Fibroblast of skin of left biceps (primary cell): ENCODE results near the gene IL12B.
"Not testable (repeated sequence)": the region's sequence is repeated elsewhere in the genome, so short reads cannot be mapped to it uniquely, and the experiment has no call there.

Experiments used
- DNase-seq, 2 experiments: peaks; one replicate each; pipeline ENCODE4 v3.0.0-alpha.2; 2013; ENCODE audit warnings: low read depth in 2 of 2

Gene IL12B

DNA sequence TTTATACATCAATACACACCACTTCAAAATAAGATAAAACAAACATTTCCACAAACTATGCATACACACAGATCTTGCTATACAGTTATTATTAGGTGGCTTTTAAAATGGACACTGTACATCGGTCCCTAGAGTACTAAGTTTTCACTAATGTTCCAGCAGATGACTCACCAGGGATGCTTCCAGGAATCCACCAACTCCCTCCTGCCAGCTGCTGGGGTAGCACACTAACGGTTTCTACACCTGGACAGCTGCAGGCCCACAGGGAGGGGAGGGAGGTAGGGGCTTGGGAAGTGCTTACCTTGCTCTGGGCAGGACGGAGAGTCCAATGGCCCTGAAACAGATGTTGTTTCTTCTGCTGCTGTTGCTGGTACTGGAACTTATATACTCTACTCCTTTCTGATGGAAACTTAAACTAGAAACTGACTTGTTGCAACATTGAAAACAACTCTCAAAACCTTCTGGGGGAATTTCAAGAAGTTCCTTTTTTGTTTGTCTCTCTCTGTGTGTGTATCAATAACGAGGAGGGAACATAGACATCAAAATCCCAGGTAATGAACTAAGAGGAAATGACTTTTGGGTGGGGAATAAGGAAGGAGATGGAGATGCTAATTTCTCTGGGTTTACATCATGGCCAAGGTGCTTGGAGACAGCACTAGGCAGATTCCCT lies at the start of gene IL12B:
TSS of gene IL12B (minus strand) at position 357 of the 670 bp plus-strand sequence. CDS start 3,705 bp downstream, outside the sequence.
- no peak for DNase-seq

DNA sequence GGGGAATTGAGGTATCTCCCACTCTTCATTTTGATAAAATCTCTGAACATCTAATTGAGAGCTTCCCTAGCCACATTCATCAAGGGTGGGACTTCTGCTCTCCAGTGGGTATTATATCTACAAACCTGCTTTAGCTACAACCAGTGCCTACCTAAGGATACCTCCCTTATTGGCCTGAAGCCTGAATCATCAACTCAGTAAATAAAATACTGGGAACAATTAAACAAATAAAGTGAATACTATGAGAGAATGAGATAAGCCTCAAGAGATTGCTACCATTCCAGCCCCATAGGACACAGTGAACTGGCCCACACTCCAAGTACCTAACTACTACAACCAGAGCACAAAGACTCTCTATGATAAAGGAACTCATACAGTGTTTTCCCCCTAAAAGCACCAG lies 47.4 kb upstream of the IL12B start:
- DNase-seq: no peak

DNA sequence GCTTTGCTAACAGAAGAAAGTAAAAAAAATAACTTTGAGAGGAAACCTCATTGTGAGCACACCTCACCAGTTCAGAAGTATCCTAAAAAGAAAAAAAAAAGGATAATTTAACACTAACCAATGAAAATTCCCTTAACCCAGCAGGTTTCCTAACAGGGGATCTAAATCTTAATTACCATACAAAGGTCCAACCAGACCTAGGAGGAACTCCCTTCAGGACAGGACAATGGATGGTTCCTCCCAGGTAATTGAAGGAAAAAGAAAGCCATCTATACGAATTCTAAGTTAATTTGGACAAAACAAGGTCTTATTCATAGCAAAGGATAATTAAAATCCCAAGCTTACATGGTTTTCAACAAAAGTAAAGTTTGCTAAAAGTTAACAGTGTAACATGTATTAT lies 37.6 kb upstream of the IL12B start:
- DNase-seq: not testable (repeated sequence)

DNA sequence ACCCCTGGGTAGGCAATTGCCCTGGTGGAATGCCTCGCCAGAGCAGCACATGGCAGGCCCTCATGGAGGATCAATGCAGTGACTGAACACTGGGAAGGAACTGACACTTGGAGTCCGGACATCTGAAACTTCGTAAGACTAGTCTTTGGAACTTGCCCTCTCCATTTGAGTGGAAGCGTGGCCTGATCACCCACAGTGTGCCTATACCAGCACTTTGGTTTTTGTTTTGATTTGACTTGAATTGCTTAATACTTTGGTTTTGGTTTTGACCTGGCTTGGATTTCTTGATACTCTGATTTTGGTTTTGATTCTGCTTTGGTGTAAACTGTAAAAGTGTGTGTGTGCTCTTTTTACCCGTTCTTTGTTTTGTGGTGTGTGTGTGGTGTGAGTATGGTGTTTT lies 36.5 kb upstream of the IL12B start:
- not testable (repeated sequence) for DNase-seq

DNA sequence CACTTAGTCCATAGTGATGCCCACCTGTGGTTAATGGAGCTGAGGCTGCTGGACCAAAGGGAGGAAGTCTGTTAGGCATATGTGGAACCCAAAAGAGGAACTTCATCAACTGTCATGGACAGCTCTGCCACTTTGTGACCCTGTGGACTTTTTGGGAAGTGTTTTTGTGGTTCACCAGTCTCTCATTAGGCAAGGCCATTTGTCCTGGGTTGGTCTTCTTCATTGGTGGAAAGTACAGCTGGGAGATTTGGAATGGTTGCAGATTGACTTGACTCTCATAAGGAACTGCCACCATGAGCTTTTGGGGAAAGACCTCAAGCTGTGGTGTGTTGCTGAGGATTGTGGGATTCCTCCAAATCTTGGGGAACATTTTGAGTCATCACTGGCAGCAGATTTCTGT lies 31.9 kb upstream of the IL12B start:
- no peak for DNase-seq

DNA sequence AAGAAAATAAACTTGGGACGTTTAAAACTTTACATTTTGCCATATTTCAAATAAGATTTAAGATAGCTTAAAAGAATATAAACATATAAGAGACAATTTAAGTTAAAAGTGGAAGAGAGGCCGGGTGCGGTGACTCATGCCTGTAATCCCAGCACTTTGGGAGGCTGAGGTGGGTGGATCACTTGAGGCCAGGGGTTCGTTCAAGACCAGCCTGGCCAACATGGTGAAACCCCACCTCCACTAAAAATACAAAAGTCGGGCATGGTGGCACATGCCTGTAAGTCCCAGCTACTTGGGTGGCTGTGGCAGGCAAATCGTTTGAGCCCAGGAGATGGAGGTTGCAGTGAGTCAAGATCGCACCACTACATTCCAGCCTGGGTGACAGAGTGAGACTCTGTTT lies 29.6 kb upstream of the IL12B start:
- DNase-seq: not testable (repeated sequence)

DNA sequence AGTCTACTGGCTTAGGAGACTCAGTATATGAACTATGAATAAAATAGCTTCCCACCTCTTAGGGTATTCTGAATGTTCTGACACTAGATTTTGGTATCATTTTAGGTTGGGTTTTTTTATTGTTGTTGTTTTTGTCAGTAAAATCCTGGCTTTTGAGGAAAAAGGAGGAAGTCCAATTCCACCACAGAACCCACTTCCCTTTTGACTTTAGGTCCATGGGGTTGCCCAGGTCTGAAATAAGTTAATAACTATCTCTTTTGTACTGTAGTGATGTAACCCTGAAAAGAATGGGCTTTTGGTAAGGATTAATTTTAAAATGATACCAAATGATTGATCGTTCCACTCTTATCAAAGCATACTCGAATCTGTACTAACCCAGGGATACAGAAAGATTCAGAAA lies 29.1 kb upstream of the IL12B start:
- DNase-seq: no peak

DNA sequence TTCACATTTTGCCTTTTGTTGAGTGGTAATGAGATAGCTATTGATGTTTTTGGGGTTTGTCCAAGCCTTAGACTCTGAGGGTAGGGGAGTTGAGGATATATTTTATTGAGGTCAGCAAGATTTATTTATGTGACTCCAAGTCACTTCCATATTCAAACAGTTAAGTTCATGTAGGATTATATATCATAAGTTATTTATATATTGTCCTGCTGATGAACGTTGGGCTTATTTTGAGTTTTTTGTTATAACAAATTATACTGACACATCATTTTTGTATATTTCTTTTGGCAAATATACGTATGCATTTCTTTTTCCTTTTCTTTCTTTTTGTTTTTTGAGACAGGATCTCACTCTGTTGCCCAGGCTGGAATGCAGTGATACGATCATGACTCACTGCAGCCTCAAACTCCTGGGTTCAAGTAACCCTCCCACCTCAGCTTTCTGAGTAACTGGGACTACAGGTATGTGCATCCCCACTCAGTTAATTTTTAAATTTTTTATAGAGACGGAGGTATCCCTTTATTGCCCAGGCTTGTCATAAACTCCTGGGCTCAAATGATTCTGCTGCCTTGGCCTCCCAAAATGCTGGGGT lies 23.5 kb upstream of the IL12B start:
- no peak for DNase-seq

DNA sequence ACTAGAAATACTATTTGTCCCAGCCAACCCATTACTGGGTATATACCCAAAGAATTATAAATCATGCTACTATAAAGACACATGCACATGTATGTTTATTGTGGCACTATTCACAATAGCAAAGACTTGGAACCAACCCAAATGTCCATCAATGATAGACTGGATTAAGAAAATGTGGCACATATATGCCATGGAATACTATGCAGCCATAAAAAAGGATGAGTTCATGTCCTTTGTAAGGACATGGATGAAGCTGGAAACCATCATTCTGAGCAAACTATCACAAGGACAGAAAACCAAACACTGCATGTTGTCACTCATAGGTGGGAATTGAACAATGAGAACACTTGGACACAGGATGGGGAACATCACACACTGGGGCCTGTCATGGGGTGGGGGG lies 20.4 kb upstream of the IL12B start:
- not testable (repeated sequence) for DNase-seq

DNA sequence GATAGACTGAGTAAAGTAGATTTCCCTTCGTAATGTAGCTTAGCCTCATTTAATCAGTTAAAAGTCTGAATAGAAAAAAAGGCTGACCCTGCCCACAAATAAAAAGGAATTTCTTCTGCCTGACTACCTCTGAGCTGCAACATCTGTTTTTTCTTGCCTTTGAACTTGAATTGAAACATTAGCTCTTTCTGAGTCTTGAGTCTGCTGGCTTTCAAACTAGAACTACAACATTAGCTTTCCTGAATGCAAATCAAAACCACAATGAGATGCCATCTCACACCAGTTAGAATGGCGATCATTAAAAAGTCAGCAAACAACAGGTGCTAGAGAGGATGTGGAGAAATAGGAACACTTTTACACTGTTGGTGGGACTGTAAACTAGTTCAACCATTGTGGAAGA lies 19.9 kb upstream of the IL12B start:
- not testable (repeated sequence) for DNase-seq

DNA sequence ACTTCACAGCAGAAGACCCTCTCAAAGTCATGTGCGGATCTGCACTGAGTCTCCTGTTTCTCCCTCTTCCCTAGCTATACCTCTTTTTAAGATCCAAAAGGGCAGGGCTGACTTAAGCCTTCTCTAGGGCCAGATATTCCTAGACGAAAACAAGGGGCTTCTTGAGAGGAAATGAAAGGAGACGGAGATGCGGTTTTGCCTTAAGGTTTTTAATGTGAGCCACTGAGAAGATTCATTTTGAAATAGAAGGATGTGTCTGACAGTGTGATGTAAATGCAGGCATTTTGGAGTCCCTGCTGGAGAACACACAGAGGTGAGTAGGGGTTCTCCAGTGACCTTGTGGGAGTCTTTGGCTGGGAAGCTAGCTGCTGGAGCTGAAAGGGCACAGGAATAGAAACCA lies 15.6 kb upstream of the IL12B start:
- no peak for DNase-seq

DNA sequence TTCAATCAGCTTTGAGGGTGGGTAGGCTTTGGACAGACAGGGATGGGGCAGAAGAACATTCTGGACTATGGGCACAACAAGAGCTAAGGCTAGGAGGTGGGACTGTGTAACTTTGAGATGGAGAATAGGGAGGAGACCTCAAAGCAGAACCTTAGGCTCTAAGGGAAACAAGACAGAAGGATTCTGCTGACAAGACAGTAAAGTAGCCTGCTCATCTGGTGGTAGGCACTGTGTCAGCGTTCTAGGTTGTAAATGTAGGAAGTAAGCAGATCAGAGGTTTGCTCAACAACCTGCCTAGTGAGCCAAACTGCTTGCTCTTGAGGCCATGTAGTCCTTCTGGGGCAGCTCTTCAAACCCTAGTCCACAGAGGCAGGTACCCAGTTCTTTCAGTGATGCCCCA lies 15.0 kb upstream of the IL12B start:
- no peak for DNase-seq

DNA sequence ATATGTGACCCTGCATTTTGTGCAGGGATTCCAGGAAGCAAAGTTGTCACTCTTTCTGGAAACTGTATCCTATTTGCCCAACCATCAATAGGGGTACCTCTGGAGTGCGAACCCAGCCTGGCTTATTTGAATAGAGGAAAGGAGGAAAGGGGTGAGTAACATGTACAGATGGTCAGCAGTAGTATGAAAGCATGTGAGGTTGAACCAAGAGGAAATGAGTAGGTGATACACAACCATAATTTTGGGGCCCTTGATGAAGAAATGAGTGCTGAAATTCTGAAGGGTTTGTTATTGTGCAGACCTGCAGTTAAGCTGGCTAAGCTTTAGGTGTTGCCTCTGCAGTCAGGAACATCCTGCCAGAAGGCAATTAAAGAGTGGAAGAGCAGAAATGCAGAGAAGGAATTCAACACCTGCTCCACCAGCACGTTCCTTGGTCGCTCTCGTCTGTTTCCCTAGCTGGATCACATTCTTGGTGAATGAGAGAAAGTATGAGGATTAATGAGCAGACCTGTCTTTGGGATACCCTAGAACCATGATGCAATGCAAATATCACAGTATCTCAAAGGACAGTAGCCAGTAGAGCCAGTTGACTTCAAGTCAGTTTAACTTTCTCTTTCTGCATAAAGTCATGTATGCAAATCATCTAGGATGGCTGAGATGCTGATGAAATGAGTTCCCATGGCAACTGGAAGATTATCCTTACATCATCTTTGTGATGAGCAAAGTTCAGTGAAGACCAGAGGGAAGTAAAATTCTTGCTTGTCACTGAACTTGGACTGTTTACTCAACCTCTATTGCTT lies 13.2 kb upstream of the IL12B start:
- no peak for DNase-seq

DNA sequence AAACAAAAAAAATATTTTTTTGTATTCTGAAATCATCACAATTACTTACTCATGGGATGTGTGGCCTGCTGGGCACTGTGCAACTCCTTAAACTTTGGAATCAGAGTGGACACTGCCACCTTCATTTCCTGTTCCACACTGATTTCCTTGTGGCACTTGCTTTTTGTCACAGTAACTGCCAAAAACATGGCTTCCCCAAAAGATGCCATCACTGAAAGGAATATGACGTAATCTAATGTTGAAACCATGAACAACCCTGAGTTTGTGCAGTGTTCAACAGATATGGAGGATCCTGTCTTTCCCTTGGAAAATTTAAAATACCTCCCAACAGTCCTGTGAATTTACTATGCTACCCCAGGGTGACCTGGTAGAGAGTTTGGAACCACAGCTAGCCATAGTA lies 12.6 kb upstream of the IL12B start:
- DNase-seq: no peak

DNA sequence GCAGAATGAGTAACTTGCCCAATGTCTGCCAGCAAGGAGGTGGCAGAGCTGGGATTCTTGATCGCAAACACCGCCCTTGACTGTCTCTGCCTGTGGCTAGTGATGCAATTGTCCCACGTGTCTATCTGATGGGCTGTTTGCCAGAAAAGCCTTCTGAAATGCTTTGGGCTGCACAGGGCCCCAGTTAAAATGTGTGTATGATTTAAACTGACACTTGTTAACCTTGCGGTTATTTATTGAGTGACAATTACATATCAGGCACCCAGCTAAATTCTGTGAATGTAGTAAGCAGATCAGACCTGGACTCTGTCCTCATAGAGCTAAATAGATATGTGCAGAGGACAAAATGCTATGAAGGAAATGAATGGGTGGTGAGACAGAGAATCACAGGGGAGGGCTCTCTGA lies 11.6 kb upstream of the IL12B start:
- DNase-seq: peak; percentile 53 to 55

DNA sequence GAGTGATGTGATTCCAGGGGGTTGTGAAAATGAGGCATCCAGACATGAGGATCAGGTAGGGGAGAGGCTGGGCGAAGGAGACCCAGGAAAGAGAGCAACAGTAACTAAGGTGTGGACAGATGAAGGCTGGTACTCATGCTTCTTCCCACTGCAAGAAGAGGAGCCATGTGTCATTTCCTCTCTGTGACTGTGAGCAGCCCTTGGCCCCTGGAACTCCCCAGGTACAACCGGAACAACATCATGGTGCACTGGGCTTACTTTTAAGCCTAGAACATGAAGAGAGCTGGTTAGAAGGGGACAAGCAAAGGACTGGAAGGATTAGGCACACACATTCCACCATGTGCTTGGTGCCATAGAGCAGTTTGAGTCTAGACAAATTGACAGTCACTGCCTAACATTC lies 10.9 kb upstream of the IL12B start:
- no peak for DNase-seq

DNA sequence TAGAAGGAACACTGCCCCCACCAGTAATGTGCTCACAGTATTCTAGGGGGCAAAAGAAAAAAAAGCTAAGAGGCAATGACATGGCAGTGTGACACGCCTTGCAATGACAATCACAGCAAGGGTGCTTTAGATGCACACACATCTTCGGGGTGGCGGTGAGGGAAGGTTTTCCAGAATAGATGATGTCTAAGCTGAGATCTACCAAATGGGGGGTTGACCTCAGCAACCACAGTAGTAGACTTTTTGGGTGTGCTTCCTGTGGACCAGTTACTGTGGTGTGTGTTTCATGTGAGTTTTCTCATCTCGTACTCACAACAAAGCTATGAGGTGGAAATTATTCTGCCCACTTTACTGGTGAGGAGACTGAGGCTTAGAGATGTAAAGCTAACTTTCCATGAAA lies 10.2 kb upstream of the IL12B start:
- no peak for DNase-seq

DNA sequence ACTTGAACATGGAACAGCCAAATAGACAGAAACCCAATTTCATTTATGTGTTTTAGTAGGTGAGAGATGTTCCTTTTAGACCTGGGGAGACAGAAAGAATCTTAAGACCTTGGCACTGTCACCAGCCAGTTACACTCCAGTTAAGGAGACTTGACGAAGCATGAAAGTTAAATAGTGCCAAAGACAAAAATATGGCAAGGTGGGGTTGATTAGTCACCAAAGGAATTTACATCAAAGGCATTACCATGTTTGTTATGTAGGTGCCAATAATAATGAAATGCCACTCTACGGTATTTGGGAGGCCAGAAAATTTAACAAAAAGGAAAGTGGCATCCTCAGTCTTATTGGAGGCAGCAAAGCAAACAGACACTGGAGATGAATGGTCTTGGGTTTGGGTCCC lies 9.2 kb upstream of the IL12B start:
- no peak for DNase-seq

DNA sequence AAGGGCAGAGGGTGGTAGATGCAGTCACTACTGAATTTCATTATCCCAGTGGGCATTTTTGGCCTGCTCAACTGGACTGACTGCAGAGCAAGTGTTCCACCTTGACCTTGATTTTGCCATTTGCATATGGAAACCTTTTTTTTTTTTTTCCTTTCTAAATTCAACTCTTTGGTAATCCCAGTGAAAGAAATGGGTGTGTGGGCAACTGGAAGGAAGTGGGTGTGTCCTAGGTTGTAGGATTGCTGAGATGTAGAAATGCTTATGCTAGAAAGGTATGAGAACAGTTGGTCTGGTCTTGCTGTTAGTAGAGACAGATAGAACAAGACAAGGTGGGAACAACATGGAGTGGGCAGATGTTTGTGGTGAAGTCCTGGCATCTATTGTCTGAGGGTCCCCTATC lies 7.8 kb upstream of the IL12B start:
- DNase-seq: no peak

DNA sequence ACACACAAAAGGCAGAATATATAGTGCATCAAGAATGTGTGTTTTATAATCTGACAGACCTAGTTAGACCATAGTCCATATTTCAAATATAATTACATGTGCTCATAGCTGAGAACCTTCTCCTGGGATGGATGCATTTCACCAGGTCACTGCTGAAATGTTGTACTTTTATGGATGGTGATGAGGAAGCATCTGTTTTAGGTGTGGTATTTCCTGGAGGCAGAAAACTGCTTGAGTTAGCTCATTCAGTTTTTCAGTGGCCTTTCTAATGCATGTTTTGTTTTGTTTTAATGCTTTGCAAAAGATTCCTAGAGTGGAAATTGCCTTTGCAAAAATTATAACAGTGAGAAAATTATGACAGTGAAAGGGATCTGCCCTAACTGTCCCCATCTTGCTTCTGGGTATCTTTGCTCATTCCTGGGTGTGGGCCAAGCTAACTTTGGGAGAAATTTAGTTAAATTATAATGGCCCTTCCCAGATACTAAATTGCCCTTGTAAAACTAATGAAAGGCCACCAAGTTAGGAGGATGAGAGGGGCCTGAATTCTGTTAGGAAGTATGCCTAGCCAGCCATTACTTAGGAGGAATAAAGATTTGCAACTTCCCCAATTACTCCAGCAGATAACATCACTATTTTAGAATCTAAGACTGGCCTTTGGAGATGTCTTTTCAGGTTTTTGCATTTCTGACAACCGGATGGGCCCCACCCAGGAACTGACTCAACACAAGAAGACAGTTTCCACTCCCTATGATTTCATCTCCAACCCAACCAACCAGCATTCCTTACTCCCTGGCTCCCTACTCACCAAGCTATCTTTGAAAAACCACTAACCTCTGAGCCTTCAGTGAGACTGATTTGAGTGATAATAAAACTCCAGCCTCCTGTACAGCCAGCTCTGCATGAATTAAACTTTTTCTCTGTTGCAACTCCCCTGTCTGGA lies 7.0 kb upstream of the IL12B start:
- peak in 1 of 2 experiments; percentile 36 for DNase-seq

DNA sequence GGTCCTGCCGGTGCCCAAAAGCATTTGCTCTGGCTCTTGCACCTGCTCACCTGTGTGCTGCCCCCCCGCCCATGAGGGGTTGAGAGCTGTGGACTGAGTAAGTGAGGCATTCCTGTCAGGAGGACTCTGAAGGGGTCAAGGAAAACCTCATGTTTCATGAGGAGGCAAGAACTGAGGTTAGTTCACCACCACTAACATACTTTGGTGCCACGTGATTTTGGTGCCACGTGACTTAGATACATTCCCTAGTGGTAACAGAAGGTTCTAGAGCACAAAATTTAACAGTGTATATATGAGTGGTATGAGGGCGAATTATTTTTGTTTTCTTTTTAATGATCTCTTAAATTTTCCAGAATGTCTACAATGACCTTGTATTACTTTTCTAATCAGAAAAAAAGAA lies 6.3 kb upstream of the IL12B start:
- DNase-seq: no peak

DNA sequence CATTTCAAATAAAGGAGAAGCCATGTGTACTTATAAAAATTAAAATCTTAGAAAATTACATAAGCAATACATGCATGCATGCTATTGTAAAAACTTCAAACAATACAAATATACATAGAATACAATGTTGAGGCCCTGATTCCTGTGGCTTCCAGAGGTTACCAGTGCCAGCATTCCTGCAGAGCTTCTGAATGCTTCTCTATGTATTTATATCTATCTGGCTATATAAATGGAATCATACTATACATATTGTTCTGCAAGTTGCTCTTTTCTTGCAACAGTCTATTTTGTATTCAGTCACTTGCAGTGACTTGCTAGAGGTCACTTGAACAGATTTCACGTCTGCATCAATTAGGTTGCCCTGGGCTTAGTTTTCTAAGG lies 3.2 kb upstream of the IL12B start:
- no peak for DNase-seq
